KMS-11 (cell line): ENCODE results near the gene TRIM66.

Source experiments
- H2AFZ ChIP-seq: fragments of 200-600 bp; sonication (generic); 2 replicates; pipeline ENCODE4 v1.6.1; 2016; ENCODE audit warnings: antibody characterized with exemption, mixed run types, low read depth
- H3K27ac ChIP-seq: fragments of 200-600 bp; sonication (generic); 2 replicates; pipeline ENCODE4 v1.6.1; 2016; ENCODE audit warnings: mild to moderate bottlenecking, mixed run types
- H3K27me3 ChIP-seq: fragments of 200-600 bp; sonication (generic); 2 replicates; pipeline ENCODE4 v1.6.1; 2017; ENCODE audit warnings: mild to moderate bottlenecking, low read depth, mixed run types, moderate library complexity; ENCODE audit not compliant: insufficient read depth
- H3K36me3 ChIP-seq: fragments of 200-600 bp; sonication (generic); 2 replicates; pipeline ENCODE4 v1.6.1; 2017; ENCODE audit warnings: mild to moderate bottlenecking, mixed run types; ENCODE audit not compliant: insufficient read depth
- H3K4me1 ChIP-seq: fragments of 200-600 bp; sonication (generic); 2 replicates; pipeline ENCODE4 v1.6.1; 2016; ENCODE audit warnings: mild to moderate bottlenecking, low read depth, mixed run types; ENCODE audit not compliant: poor library complexity, severe bottlenecking
- H3K4me2 ChIP-seq: fragments of 200-600 bp; sonication (generic); 2 replicates; pipeline ENCODE4 v1.7.0; 2016; ENCODE audit warnings: mild to moderate bottlenecking, mixed run types
- H3K4me3 ChIP-seq: fragments of 200-600 bp; sonication (generic); IDR thresholded peaks from 2 replicates; pipeline ENCODE4 v1.6.1; 2017; ENCODE audit warnings: low read depth, low read length, mixed read lengths; ENCODE audit not compliant: insufficient read depth
- H3K79me2 ChIP-seq: fragments of 200-600 bp; sonication (generic); 2 replicates; pipeline ENCODE4 v1.6.1; 2016; ENCODE audit warnings: low read depth, mixed run types; ENCODE audit not compliant: insufficient read depth
- H3K9ac ChIP-seq: fragments of 200-600 bp; sonication (generic); 2 replicates; pipeline ENCODE4 v1.6.1; 2016; ENCODE audit warnings: mild to moderate bottlenecking, mixed run types
- H4K20me1 ChIP-seq: fragments of 200-600 bp; sonication (generic); 2 replicates; pipeline ENCODE4 v1.6.1; 2016; ENCODE audit warnings: mild to moderate bottlenecking, mixed run types; ENCODE audit not compliant: insufficient read depth
- CTCF ChIP-seq: fragments of 200-600 bp; sonication (generic); conservative IDR thresholded peaks from 2 replicates; pipeline ENCODE4 v1.6.1; 2017; ENCODE audit warnings: low read depth, mild to moderate bottlenecking, antibody characterized with exemption, low read length, moderate library complexity, mixed read lengths

The TRIM66 gene

DNA sequence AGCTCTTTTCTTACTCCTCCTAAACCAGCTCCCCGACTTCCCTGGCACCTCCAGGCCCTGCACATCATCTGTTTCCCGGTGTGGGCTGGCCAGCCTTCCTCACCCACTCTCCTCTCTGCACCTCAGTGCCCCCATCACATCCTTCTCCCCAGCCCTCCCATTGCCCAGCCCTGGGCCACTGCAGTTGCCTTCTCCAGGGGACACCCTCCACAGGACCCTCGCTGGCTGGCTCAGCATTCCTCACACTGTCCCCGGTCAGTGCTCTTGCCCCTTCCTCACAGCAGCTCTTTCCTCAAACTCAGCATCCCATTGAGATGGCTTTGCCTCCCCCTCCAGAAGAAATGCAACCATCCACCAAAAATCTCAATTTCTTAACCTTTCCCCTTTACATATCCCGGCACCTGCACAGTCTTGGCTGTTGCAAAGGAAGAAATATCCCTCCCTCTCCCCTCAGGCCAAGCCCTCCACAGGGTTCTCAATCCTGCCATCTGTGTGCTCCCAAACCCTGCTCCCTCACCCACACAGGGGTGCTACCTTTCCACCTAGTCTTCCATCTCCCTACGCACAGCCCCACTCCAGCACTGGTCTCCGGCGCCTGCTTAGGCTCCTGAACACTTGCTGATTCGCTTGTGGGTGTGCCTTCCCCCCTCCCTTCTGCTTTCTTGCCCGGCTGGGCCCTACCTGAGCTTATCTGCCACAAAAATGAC is 19.6 kb upstream of the TRIM66 start:
- Histone ChIP-seq H3K9ac (no peak overlapping the region), H3K27ac (no peak overlapping the region), H3K4me3 (no peak overlapping the region), H3K36me3 (no peaks in the 10 kb centered on the region), H2AFZ (no peak overlapping the region), H3K27me3 (no peaks in the 10 kb centered on the region), H3K4me1 (no peaks in the 10 kb centered on the region), H3K4me2 (no peak overlapping the region), H3K79me2 (no peaks in the 10 kb centered on the region), H4K20me1 (no peaks in the 10 kb centered on the region)
- TF ChIP-seq CTCF = no peak

- no peak overlapping the region for H3K4me3 ChIP-seq
- H3K27ac ChIP-seq = no peak overlapping the region
- H3K27me3 ChIP-seq = no peaks in the 10 kb centered on the region
- no peak overlapping the region for H3K9ac ChIP-seq
- peaks cover 17% of the 10 kb centered on the region for H3K4me1 ChIP-seq
- H3K36me3 ChIP-seq = no peaks in the 10 kb centered on the region
- no peak overlapping the region for H3K4me2 ChIP-seq
- TF ChIP-seq CTCF = no peak
- H2AFZ ChIP-seq = no peak overlapping the region
- H3K79me2 ChIP-seq = no peaks in the 10 kb centered on the region
- H4K20me1 ChIP-seq = no peaks in the 10 kb centered on the region
Measured at GRCh38 chr11:8699903-8700302, 17.4 kb upstream of the TRIM66 start.

DNA sequence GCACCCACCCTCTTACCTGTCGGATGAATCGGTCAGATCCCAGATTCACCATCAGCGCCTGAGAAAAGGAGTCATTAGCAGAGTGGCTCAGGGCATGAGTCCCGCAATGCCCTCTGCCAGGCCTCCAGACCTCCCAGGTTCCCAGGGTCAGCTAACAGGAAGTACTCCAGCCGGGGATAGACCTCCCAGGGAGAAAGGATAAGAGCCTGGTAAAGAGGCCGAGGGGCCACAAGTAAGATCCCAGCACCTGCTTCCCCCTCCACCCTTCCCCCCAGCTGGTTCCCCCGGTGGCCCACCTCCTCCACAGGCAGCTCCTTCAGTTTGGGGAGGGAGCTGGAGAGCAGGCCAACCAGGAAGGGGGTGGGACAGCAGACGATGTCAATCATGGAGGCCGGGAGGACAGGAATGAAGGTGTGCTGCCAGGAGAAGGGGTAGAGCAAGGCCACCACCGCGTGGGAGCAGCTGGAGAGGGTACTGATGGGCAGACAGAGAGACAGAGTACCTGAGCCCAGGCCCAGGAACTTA is 16.5 kb upstream of the TRIM66 start:
- no peaks in the 10 kb centered on the region for H3K36me3 ChIP-seq
- H4K20me1 ChIP-seq = no peaks in the 10 kb centered on the region
- H3K27ac ChIP-seq = no peak overlapping the region
- H3K9ac ChIP-seq = no peak overlapping the region
- no peak overlapping the region for H3K4me2 ChIP-seq
- no peaks in the 10 kb centered on the region for H3K27me3 ChIP-seq
- H2AFZ ChIP-seq = no peak overlapping the region
- no peak overlapping the region for H3K4me3 ChIP-seq
- no peaks in the 10 kb centered on the region for H3K79me2 ChIP-seq
- TF ChIP-seq CTCF = no peak
- peaks cover 27% of the 10 kb centered on the region for H3K4me1 ChIP-seq

DNA sequence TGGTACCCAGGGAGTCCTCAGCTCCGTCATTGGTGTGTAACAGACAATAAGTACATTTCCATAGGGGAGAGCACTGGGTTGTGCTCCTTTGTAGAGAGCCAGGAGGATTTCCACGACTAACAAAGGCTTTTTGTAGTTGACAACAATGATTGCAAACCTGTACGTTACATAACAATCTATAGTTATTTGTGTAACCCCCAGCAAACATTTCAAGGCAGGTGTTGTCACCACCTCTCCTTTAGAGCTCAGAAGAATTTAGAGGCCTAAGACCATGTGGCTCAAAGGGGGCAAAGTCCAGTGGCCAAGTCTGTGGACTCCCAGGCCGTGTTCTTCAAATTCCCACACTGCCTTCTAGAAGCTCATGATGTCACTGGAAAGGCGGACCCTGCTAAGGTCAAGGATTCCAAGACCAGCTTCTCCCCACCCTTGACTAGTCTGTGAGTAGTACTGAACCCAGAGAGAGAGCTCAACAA is 15.9 kb upstream of the TRIM66 start:
- H3K27ac ChIP-seq = no peak overlapping the region
- TF ChIP-seq CTCF = no peak
- H3K79me2 ChIP-seq = no peaks in the 10 kb centered on the region
- H3K4me1 ChIP-seq = peaks cover 30% of the 10 kb centered on the region
- H3K4me2 ChIP-seq = no peak overlapping the region
- H3K9ac ChIP-seq = no peak overlapping the region
- no peaks in the 10 kb centered on the region for H3K27me3 ChIP-seq
- no peak overlapping the region for H2AFZ ChIP-seq
- no peak overlapping the region for H3K4me3 ChIP-seq
- no peaks in the 10 kb centered on the region for H4K20me1 ChIP-seq
- H3K36me3 ChIP-seq = no peaks in the 10 kb centered on the region
